HG03378 (cell line): Measurements from ENCODE around the gene SPRYD3.
"Not testable (repeated sequence)": the region's sequence is repeated elsewhere in the genome, so short reads cannot be mapped to it uniquely, and the experiment has no call there.

Experiments
- ATAC-seq: cut with Tn5 transposase; IDR thresholded peaks from one replicate; pipeline ENCODE4 v1.9.1; 2021; ENCODE audit warnings: mild to moderate bottlenecking, moderate library complexity; ENCODE audit not compliant: unreplicated experiment

The SPRYD3 gene

DNA sequence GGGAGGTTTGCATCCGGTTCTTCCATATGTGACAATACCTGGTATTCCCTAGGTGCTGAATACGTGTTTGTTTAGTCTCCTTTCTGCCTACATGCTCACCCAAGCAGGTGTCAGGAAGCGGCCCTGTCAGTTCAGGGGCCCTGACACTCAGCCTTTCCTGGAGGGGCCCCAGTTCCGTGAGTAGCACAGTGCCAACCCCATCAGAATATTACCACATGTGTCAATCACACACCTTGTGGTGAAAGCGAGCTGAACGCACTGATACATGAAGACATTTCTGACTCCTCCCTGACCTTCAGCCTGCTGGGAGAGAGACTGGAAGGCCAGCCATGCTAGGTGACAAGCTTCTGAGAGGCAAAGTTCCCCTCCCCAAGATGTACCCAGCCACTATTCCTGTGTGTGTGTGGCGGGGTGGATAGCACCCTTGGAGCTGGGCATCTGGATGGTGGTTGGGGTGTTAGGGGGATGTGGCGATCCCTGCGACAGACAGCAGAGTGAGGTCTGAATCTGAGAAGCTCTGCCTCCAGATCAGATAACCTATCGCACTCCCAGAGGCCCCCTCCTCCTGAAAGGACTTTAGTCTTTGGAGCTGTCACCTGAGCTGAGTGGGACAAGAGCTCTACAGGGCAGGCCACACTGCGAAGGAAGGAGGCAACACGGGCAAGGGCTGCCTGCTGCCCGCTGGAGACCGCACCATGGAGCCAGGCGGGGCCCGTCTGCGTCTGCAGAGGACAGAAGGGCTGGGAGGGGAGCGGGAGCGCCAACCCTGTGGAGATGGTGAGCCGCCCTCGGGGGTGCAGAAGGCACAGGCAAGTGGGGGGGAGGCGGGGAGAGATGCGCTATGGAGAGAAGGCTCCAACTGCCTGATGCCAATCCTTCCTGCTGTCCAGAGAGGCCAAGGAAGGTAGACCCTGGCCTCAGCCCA is 24.0 kb upstream of the SPRYD3 start, which contains the start of gene SOAT2:
Gene SOAT2 (plus strand): TSS at position 604 of the 925 bp plus-strand sequence. CDS start 92 bp downstream, at position 696.
- no peak for ATAC-seq

DNA sequence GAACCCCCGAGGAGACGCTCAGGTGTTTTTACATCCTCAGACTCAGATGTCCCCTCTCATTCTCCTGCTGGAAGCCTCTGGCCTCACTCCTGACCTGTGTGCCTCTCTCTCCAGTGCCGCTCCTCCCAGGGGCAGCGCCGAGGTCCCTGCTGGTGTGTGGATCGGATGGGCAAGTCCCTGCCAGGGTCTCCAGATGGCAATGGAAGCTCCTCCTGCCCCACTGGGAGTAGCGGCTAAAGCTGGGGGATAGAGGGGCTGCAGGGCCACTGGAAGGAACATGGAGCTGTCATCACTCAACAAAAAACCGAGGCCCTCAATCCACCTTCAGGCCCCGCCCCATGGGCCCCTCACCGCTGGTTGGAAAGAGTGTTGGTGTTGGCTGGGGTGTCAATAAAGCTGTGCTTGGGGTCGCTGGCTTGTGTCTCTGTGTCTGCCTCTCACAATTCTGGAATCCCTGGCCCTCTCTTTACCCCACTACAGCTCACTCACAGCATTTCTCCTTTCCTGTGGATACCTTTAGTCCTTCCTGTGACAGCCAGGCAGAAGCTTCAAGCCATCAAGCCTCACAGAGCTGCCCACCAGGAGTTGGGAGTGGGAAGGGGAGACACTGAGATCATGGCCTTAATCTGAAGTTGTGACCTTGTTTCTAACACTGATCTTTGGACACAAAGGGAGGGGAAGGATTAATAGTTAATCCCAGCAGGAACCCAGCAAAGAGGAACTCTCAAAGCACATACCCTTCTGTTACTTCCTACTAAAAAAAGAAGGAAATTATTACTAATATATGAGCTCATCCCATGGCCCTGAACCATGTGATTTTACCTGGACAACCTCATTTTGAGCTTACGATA is 23.0 kb upstream of the SPRYD3 start:
- ATAC-seq: no peak

DNA sequence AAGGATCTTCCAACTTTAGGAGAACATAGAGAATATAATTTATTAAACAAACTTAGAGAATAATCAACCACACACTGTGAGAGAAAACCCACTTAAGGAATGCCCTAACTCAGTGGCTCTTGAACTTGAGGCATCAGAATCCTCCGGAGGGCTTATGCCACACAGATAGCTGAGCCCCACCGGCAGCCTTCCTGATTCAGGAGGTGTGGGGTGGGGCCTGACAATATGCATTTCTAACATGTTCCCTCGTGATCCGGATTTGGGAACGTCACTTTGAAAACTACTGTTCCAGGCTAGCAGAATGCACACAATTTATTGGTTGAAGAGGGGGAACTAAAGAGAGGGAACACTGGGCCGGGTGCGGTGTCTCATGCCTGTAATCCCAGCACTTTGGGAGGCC is 22.1 kb upstream of the SPRYD3 start:
- ATAC-seq: no peak

DNA sequence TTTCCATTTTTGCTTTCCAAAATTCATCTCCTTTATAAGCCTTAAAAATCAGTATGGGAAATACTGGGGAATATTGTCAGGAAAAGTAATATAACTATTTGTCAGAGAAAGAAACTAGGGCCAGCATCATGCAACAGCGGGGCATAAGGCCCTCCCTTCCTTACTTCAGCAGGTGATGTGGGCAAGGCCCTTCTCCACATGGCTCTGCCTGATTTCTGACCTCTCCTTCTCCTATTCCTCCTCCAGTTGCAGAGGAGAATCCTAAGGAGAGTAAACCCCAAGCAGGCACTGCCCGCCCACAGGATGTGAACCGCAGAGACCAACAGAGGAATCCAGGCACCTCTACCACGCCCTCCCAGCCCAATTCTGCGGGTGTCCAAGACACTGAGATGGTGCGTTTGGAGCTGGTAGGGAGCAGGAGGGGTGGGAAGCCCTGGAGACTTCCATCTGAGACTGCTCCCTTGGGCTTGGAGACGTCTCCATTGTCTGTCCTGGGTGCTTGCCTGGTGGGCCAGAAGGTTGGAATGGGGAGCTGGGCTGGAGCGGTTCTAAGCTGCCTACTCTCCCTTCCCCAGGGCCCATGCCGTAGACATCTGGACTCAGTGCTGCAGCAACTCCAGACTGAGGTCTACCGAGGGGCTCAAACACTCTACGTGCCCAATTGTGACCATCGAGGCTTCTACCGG is 21.4 kb upstream of the SPRYD3 start:
- ATAC-seq: no peak

DNA sequence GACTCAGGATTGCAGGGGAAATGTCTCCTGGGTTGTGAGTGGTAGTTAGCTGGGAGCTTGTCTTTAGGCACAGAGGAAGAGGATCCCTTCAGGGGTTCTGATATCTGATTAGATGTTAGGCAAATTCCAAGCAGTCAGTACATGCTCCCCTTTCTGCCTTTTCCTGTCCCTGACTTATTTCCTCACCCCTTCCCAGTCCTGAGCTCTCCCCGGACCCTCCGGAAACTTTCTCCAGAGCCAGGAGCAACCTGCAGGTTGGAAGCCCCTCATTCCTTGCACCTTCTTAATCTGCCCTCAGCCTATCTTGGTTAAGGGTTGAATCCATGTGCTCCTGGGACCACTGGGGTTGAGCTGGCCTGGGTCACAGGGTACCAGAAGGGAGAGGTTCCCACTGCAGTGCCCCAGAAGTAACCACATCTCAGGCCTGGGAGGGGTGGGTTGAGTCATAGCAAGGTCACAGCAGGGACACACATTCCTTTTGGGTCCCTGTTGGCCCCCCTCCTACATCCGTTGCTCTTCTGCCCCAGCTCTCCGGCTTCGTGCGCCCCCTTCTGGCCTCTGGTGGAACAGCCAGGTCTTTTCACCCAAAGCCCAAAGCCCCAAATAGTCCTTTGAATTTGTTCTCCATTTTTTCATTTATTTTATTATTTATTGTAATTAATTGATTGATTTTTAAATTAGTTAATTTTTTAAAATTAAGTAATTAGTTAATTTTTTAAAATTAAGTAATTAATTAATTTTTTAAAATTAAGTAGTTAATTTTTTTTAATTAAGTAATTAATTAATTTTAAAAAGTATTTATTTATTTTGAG is 20.1 kb upstream of the SPRYD3 start:
- no peak for ATAC-seq

DNA sequence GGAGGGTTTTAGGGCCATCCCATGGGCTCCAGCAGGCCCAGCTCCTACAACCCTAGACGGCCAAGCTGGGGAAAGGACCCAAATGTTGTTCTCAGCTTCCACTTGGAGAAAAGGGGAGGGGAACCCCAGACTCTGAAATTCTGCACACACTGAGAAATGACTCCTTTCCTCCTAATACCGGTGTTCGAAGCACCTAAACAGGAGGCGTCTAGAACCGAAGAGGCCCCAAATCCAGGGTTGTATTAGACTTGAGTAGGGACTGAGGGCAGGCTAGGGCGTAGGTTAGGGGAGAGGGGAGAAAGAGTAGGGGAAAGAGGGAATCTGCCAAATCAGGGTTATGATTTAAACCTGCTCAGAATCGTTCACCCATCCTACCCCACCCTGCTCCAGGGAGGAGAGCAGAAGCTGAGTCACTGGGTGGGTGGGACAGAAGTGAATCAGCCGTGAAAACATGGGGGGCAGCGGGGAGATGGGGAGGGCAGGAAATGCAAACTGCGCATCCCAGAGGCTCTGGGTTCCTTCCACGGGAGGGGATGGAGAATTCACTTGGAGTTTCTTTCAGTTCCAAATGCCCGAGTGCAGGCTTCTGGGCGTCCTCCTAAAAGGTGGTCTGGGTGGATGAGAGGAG is 19.3 kb upstream of the SPRYD3 start:
- no peak for ATAC-seq

DNA sequence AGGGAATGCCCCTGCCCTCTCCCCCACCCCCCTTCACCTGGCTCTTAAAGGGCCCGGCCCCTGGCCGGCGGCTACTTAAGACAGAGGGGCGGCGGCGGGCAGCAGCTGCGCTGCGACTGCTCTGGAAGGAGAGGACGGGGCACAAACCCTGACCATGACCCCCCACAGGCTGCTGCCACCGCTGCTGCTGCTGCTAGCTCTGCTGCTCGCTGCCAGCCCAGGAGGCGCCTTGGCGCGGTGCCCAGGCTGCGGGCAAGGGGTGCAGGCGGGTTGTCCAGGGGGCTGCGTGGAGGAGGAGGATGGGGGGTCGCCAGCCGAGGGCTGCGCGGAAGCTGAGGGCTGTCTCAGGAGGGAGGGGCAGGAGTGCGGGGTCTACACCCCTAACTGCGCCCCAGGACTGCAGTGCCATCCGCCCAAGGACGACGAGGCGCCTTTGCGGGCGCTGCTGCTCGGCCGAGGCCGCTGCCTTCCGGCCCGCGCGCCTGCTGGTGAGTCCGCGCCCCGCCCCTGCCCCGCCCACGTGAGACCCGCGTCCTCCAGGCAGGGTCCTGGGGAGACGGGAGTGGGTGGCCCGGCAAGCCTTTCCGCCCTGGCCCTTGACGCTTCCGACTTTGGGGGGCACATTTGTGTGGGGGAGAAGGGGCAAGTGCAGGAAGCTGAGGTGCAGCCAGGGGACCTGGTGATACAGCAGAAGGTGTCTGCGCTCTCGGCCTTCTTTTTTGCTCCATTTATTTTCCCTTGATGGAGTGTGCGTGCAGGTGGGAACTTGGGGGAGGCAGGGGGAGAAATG is 18.6 kb upstream of the SPRYD3 start, which contains the start of gene IGFBP6:
Gene IGFBP6 (plus strand): TSS at position 104 of the 790 bp plus-strand sequence. CDS start 51 bp downstream, at position 155.
- no peak for ATAC-seq

DNA sequence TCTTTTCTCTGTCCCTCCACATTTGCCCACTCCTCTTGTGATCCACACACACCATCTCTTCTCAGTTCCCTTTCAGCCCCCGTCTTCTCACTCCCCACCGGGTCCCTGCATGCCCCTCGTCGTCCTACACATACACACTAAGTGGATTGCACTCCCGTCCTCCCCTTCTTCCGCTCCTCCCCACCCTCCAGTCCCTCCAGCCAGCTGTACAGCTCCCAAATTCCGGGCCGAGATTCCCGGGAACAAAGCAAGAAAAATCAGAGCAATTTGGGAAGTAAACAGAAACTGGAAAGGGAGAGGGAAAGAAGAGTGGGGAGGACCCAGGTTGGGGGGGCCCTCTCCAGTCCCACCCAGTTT is 18.0 kb upstream of the SPRYD3 start:
- no peak for ATAC-seq

DNA sequence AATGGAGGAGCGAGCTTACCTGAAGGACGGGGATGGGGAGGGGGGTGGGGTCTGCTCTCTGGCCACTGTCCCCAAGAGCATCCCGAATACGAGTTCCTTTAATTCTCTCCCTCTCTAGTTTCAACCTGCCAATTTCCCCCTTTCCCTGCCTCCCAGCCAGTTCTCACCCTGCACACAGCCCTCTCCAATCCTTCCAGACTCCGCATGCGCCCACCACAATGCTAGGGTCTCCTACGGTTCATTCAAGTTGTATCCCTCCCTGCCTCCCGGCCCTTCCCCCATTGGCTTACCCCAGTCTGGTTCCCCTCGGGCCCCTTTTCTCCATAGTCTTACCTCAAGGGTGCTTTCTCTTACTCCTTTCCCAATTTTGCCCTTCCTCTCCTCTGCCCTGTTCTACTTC is 17.6 kb upstream of the SPRYD3 start:
- no peak for ATAC-seq

DNA sequence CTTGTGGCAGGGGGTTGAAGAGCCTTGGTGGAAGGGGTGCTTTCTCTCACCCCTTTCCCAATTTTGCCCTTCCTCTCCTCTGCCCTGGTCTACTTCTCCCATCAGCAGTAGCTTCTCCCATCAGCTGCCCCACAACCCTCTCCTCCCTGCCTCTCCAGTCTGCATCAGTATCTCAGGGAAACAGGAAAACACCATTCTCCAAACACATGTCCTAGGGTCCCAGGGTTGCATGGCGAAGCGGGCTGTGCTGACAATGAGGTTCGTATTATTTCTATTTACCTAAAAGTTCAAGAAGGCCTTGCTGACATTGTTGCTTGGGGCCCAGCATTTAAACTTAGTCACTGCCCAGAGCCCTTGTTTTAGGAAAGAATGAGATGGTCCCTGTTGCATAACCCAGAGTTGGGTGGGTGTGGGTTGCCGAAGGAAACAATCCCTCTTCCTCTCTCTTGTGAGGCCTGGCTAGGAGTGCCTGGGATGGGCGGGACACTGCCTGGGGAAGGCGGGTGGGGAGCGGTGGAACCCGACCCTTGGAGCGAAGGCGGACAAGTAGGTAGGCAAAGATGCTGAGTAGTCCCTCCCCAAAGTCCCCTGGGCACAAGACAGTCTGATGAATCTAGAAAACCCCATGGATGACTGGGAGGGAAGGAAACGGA is 17.0 kb upstream of the SPRYD3 start:
- no peak for ATAC-seq

DNA sequence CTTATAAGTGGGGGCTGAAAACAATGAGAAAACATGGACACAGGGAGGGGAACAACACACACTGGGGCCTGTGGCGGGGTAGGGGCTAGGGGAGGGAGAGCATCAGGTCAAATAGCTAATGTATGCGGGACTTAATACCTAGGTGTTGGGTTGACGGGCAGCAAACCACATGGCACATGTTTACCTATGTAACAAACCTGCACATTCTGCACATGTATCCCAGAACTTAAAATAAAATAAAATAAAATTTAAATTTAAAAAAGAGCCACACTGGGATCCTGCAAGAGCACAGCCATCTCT is 16.4 kb upstream of the SPRYD3 start:
- not testable (repeated sequence) for ATAC-seq

DNA sequence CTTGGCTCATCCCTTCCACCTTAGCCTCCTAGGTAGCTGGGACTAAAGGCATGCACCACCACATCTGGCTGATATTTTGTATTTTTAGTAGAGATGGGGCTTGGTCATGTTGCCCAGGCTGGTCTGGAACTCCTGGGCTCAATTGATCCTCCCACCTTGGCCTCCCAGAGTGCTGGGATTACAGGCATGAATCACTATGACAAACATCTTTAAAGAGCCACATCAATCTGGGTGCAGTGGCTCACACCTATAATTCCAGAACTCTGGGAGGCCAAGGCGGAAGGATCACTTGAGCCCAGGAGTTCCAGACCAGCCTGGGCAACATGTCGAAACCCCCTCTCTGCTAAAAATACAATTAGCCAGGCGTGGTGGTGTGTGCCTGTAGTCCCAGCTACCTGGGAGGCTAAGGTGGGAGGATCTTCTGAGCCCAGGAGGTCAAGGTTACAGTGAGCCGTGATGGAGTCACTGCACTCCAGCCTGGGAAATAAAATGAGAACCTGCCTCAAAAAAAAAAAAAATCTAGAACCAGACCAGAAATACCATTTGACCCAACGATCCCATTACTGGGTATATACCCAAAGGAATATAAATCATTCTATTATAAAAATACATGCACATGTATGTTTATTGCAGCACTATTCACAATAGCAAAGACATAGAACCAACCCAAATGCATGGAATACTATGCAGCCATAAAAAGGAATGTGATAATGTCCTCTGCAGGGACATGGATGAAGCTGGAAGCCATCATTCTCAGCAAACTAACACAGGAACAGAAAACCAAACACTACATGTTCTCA is 15.8 kb upstream of the SPRYD3 start:
- not testable (repeated sequence) for ATAC-seq

DNA sequence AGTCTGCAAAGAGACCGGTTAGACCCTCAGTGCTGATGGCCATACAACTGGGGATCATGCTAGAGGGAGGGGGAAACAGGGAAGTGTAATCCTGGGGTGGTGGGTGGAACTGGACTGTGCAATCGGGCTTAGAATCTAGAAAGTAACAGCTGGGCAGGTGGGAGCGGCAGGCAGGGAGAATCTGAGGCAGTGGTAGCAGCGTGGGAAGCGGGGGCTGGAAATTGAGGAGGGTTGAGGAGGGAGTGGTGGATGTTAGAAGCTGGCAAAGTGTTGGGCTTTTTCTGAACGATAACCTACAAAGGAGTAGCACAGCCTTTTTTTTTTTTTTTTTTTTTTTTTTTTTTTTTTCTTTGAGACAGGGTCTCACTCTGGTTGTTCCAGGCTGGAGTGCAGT is 15.2 kb upstream of the SPRYD3 start:
- ATAC-seq: no peak

DNA sequence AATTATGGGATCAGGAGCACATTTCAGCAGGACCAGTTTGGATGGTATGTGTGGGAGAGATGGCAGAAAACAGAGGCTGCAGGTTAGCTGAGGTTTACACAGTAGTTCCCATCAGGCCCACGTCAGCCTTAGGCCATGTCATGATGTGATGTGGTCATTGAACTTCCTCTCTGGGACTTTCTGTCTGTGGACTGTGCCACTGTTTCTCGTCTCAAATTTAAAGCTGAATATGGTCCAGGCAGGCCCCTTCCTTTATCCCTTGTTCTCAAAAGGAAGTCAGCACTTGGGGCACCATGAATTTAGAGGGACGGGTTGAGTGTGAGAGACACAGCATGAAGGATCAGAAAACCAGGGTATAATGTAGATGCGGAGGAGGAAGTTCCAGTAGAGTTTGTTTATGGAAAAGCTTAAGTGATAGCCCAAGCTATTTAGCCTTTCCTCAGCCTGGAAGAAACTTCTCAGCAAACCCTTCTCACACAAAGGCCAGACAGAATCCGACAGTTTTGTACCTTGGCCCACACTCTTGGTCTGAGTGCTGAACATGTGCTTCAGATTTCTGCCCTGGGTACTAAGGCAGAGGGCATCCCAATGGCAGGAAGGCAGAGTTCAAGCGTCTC is 14.7 kb upstream of the SPRYD3 start:
- no peak for ATAC-seq

DNA sequence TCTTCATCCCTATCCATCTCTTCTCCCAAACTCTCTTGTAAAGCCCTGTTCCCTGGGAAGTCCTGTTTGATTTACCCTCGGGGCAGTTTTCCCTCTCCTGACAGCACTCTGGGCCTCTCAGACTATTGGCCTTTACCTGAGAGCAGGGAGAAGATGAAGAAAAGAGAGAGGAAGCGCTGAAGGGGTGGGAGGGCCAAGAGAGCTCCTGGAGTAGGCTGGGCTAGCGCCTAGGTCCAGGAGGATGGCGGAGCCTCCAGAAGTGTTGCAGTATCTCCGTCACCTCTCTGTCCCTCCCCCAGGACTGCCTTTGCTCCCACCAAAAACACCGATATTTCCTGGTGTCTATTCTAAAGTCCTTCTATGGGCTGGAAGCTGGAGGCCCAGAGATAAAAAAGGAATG is 12.6 kb upstream of the SPRYD3 start:
- ATAC-seq: no peak

DNA sequence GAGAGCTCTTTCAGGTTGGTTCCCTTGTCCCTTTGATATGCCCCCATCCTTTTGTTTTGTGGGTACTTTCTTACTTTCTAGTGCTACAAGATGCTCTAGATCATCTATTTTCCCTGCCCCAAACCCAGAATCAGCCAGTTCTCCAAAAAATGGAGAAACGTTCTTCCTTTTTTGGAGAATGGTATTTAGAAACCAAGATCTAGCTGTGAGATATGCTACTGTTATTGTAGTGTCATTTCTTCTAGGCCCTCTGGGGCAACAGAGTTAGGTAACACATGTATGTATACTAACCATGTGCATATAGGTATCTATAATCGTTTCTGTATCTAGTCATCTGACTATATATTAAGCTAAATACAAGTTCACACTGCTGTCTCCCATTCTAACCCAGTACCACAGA is 11.4 kb upstream of the SPRYD3 start:
- no peak for ATAC-seq

DNA sequence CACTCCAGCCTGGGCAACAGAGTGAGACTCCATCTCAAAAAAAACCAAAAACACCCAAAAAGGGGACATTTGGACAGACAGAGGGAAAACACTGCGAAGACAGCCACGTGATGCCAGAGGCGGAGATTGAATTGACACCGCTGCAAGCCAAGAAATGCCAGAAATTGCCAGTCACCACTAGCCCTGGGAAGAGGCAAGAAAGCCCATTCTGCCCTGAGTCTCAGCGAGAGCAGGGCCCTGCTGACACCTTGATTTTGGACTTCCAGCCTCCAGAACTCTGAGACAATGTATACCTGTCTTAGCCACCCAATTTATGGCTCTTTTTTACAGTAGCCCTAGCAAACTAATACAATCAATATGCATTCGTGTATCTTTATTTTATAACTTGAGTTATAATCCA is 10.9 kb upstream of the SPRYD3 start:
- no peak for ATAC-seq

DNA sequence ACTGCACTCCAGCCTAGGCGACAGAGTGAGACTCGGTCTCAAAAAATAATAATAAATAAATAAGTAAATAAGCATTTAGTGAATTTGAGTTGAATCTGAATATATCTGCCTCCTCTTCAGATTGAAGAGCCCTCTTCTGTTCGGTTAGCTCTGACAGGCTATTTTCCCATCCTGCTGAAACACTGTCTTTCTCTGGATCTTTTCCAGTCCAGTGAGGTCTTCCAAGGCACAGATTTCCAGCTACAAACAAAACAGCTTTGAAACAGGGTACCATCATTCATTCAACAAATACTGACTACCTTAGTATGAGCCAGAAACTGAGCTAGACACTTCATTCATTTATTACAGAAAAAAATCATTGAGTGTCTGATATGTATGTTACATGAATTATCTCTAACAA is 7.2 kb upstream of the SPRYD3 start:
- ATAC-seq: no peak
